Central memory CD8-positive, alpha-beta T cell (primary cell): ENCODE results near the gene TEX30.

Experiments
- ATAC-seq: fragments of 150-1000 bp; cut with Tn5 transposase; replicated peaks from 2 replicates; pipeline ENCODE4 v1.10.0; 2022; ENCODE audit warnings: mild to moderate bottlenecking, moderate FRiP score, moderate number of reproducible peaks; ENCODE audit not compliant: poor library complexity, severe bottlenecking; ENCODE audit errors: extremely low read depth
- DNase-seq, 2 donors: peaks; one replicate each; pipeline ENCODE4 v3.0.0; 2021; ENCODE audit warnings: low spot score in 2 of 2
- H3K27ac Mint-ChIP-seq: one replicate; pipeline ENCODE4 v1.8.0; 2022; ENCODE audit warnings: low read depth, mild to moderate bottlenecking, moderate library complexity, mixed read lengths
- H3K27me3 Mint-ChIP-seq: one replicate; pipeline ENCODE4 v1.8.0; 2022; ENCODE audit warnings: mixed read lengths
- H3K36me3 Mint-ChIP-seq: one replicate; pipeline ENCODE4 v1.8.0; 2022; ENCODE audit warnings: mild to moderate bottlenecking, moderate library complexity, mixed read lengths; ENCODE audit not compliant: insufficient read depth
- H3K4me1 Mint-ChIP-seq: one replicate; pipeline ENCODE4 v1.8.0; 2022; ENCODE audit warnings: mixed read lengths
- H3K4me3 Mint-ChIP-seq: one replicate; pipeline ENCODE4 v1.8.0; 2022; ENCODE audit warnings: mild to moderate bottlenecking, moderate library complexity, mixed read lengths
- H3K9me3 Mint-ChIP-seq: one replicate; pipeline ENCODE4 v1.8.0; 2022; ENCODE audit warnings: mixed read lengths

TEX30 gene

GRCh38 chr13:102772042-102772425 is 1.6 kb downstream of the TEX30 start:
- Mint-ChIP-seq H3K36me3 (peaks cover 1% of the 10 kb centered on the region), H3K27ac (no peak overlapping the region), H3K4me1 (peaks cover 17% of the 10 kb centered on the region), H3K27me3 (no peaks in the 10 kb centered on the region), H3K9me3 (no peaks in the 10 kb centered on the region), H3K4me3 (peak overlapping the region; percentile 85)
- ATAC-seq (no peak), DNase-seq (no peak)

- H3K4me1 Mint-ChIP-seq: peaks cover 17% of the 10 kb centered on the region
- no peak overlapping the region for H3K27ac Mint-ChIP-seq
- peak overlapping the region; percentile 2 for H3K4me3 Mint-ChIP-seq
- DNase-seq (no peak), ATAC-seq (no peak)
- no peaks in the 10 kb centered on the region for H3K27me3 Mint-ChIP-seq
- no peaks in the 10 kb centered on the region for H3K9me3 Mint-ChIP-seq
- peaks cover 1% of the 10 kb centered on the region for H3K36me3 Mint-ChIP-seq
These were observed 2.1 kb downstream of the TEX30 start for GRCh38 chr13:102771298-102772041.

DNA sequence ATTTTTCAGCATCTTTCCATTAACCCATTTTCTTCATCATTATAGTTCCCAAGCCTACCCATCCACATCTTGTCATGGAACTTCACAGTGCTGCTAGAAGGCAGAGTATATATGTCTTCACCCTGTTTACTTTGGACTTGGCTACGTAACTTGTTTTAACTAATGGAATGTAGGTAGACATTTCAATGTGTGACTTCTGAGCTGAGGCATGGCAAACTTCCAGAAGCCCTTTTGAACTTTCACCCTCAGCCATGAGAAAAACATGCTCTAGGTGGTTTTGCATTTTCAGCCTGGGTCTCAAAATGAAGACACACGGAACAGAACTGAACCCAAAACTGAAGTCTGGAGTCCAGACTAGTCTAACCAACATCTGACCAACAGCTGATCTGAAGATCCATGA is 3.2 kb downstream of the TEX30 start:
- Mint-ChIP-seq H3K9me3 (no peaks in the 10 kb centered on the region), H3K27me3 (no peaks in the 10 kb centered on the region), H3K4me1 (peaks cover 17% of the 10 kb centered on the region), H3K4me3 (no peak overlapping the region), H3K36me3 (peaks cover 1% of the 10 kb centered on the region), H3K27ac (no peak overlapping the region)
- ATAC-seq (no peak), DNase-seq (no peak)

GRCh38 chr13:102769679-102770078 is 3.9 kb downstream of the TEX30 start:
- Mint-ChIP-seq H3K4me1 (peaks cover 17% of the 10 kb centered on the region), H3K9me3 (no peaks in the 10 kb centered on the region), H3K27ac (no peak overlapping the region), H3K4me3 (no peak overlapping the region), H3K27me3 (no peaks in the 10 kb centered on the region), H3K36me3 (peaks cover 1% of the 10 kb centered on the region)
- DNase-seq: no peak
- no peak for ATAC-seq

DNA sequence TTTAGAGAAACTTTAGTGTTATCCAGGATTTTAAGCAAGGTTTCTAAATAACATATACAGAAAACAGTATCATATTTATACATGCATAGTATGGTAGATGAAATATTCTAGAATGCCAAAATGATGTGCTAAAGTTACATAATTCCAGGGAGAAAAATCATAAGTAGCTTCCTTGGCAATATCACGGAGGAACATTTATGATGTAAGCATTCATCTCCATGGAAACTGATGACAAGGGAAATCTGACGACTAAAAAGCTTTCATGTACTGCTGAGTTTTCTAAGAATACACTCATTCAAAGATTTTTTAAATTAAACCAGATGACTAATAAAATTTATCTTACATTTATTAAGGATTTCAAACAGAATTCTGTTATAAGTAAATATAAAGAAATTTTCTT is 4.7 kb downstream of the TEX30 start:
- H3K36me3 Mint-ChIP-seq: peaks cover 1% of the 10 kb centered on the region
- H3K9me3 Mint-ChIP-seq: no peaks in the 10 kb centered on the region
- no peaks in the 10 kb centered on the region for H3K27me3 Mint-ChIP-seq
- DNase-seq: no peak
- no peak overlapping the region for H3K4me3 Mint-ChIP-seq
- H3K27ac Mint-ChIP-seq: no peak overlapping the region
- H3K4me1 Mint-ChIP-seq: peaks cover 9% of the 10 kb centered on the region
- ATAC-seq: no peak

DNA sequence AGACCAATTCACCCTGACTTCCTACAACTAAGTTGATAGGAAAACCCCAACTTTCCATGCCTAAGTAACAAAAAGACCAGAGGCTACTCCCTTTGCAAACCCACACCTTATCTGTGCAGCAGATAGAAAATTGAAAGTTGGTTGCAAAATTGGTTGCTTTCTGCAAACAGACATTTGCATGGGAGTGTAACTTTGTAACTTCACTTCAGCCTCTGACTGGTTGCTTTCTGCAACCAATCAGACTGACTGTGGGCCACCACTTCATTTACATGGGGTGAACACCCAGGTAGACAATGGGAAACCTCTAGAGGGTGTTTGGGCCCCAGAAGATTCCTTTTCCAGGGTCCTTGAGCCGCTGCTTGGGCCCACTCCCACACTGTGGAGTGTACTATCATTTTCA is 9.8 kb downstream of the TEX30 start:
- no peak for DNase-seq
- H3K4me3 Mint-ChIP-seq: no peak overlapping the region
- H3K4me1 Mint-ChIP-seq: no peaks in the 10 kb centered on the region
- H3K27me3 Mint-ChIP-seq: no peaks in the 10 kb centered on the region
- H3K36me3 Mint-ChIP-seq: no peaks in the 10 kb centered on the region
- no peak overlapping the region for H3K27ac Mint-ChIP-seq
- no peaks in the 10 kb centered on the region for H3K9me3 Mint-ChIP-seq
- no peak for ATAC-seq

GRCh38 chr13:102761071-102761470 is 12.5 kb downstream of the TEX30 start:
- Mint-ChIP-seq H3K4me3 (no peak overlapping the region), H3K4me1 (no peaks in the 10 kb centered on the region), H3K27me3 (no peaks in the 10 kb centered on the region), H3K9me3 (no peaks in the 10 kb centered on the region), H3K36me3 (no peaks in the 10 kb centered on the region), H3K27ac (no peak overlapping the region)
- no peak for DNase-seq
- no peak for ATAC-seq

GRCh38 chr13:102758842-102759241 is 14.7 kb downstream of the TEX30 start:
- ATAC-seq (no peak), DNase-seq (no peak)
- H3K4me1 Mint-ChIP-seq: no peaks in the 10 kb centered on the region
- H3K27ac Mint-ChIP-seq: no peak overlapping the region
- no peak overlapping the region for H3K4me3 Mint-ChIP-seq
- H3K27me3 Mint-ChIP-seq: no peaks in the 10 kb centered on the region
- H3K36me3 Mint-ChIP-seq: no peaks in the 10 kb centered on the region
- no peaks in the 10 kb centered on the region for H3K9me3 Mint-ChIP-seq

GRCh38 chr13:102757006-102757405 is 16.6 kb downstream of the TEX30 start:
- H3K27me3 Mint-ChIP-seq: no peaks in the 10 kb centered on the region
- ATAC-seq (no peak), DNase-seq (no peak)
- no peak overlapping the region for H3K27ac Mint-ChIP-seq
- no peaks in the 10 kb centered on the region for H3K36me3 Mint-ChIP-seq
- no peak overlapping the region for H3K4me3 Mint-ChIP-seq
- H3K4me1 Mint-ChIP-seq: no peaks in the 10 kb centered on the region
- no peaks in the 10 kb centered on the region for H3K9me3 Mint-ChIP-seq

GRCh38 chr13:102751886-102752285 is 21.7 kb downstream of the TEX30 start:
- Mint-ChIP-seq H3K9me3 (no peaks in the 10 kb centered on the region), H3K27me3 (peaks cover 33% of the 10 kb centered on the region), H3K36me3 (no peaks in the 10 kb centered on the region), H3K4me3 (no peak overlapping the region), H3K27ac (no peak overlapping the region), H3K4me1 (no peaks in the 10 kb centered on the region)
- ATAC-seq: no peak
- DNase-seq: no peak

DNA sequence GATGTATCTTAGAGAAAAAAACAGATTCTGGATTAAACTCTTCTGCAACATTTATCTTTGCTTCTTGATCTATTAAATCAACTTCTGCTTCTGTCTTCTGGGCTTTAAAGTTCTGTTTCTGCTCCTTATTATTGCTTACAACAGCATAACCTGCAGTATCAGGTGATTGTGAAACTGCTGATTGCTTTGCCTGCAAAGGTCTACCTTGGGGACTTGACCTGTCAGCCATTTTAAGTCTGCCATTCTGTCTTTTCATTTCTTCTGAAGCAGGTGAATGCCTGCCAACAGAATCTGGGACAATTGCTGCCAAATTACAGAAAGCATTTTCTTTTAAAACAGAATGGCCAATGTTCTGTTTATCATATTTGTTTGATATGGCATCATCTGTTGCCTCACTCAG is 31.1 kb downstream of the TEX30 start:
- Mint-ChIP-seq H3K27me3 (peaks cover 68% of the 10 kb centered on the region), H3K4me1 (no peaks in the 10 kb centered on the region), H3K27ac (no peak overlapping the region), H3K36me3 (peaks cover 2% of the 10 kb centered on the region), H3K9me3 (no peaks in the 10 kb centered on the region), H3K4me3 (no peak overlapping the region)
- DNase-seq (no peak), ATAC-seq (no peak)

GRCh38 chr13:102742101-102742500 is 31.5 kb downstream of the TEX30 start:
- H3K27me3 Mint-ChIP-seq: peaks cover 64% of the 10 kb centered on the region
- H3K27ac Mint-ChIP-seq: no peak overlapping the region

GRCh38 chr13:102729560-102730270 is 43.9 kb downstream of the TEX30 start:
- Mint-ChIP-seq H3K9me3 (no peaks in the 10 kb centered on the region), H3K27me3 (no peaks in the 10 kb centered on the region), H3K27ac (no peak overlapping the region), H3K4me3 (no peak overlapping the region), H3K4me1 (no peaks in the 10 kb centered on the region), H3K36me3 (no peaks in the 10 kb centered on the region)
- ATAC-seq (no peak), DNase-seq (no peak)

More at GRCh38 chr13:102742101-102742500, 31.5 kb downstream of the TEX30 start:
- Mint-ChIP-seq H3K9me3 (no peaks in the 10 kb centered on the region), H3K36me3 (peaks cover 2% of the 10 kb centered on the region), H3K4me3 (no peak overlapping the region), H3K4me1 (no peaks in the 10 kb centered on the region)
- ATAC-seq (no peak), DNase-seq (no peak)
